GM23248 (cell line): ENCODE results near the gene AKNA.

ENCODE experiments used
- EZH2 ChIP-seq: fragments of 200-600 bp; sonication (generic); IDR thresholded peaks from 2 replicates; pipeline ENCODE4 v1.6.1; 2018; ENCODE audit warnings: antibody characterized with exemption, mild to moderate bottlenecking; ENCODE audit not compliant: insufficient read depth, poor library complexity, severe bottlenecking
- EZH2phosphoT487 ChIP-seq: fragments of 200-600 bp; sonication (generic); IDR thresholded peaks from 2 replicates; pipeline ENCODE4 v1.6.1; 2018; ENCODE audit warnings: antibody characterized with exemption, moderate library complexity, mild to moderate bottlenecking, low read depth; ENCODE audit not compliant: insufficient read depth

GRCh38 chr9:114430457-114430856, 42.7 kb upstream of the AKNA start:
- no peak for TF ChIP-seq EZH2
- TF ChIP-seq EZH2phosphoT487 = no peak
